HEK293 (cell line): ENCODE data around the gene CPTP.

Source experiments
- ZNF157 ChIP-seq: fragments of 450-650 bp; formaldehyde crosslinking; IDR thresholded peaks from 2 replicates; pipeline ENCODE4 v1.5.1; 2016; ENCODE audit warnings: missing biosample characterization, missing genetic modification characterization
- ZNF37A ChIP-seq: fragments of 450-650 bp; IDR thresholded peaks from 2 replicates; pipeline ENCODE4 v1.5.1; 2018; ENCODE audit warnings: missing biosample characterization, missing genetic modification characterization
- ZNF629 ChIP-seq: fragments of 450-650 bp; formaldehyde crosslinking; IDR thresholded peaks from 2 replicates; pipeline ENCODE4 v1.5.1; 2017; ENCODE audit warnings: missing biosample characterization, missing genetic modification characterization
- ZNF768 ChIP-seq: fragments of 450-650 bp; formaldehyde crosslinking; IDR thresholded peaks from 2 replicates; pipeline ENCODE4 v1.5.1; 2018; ENCODE audit warnings: missing biosample characterization, mild to moderate bottlenecking, missing genetic modification characterization
- TF ChIP-seq, protein P1 (sequence below): fragments of 450-650 bp; formaldehyde crosslinking; IDR thresholded peaks from 2 replicates; pipeline ENCODE4 v1.5.1; 2016; ENCODE audit warnings: missing biosample characterization, missing genetic modification characterization

DNA sequence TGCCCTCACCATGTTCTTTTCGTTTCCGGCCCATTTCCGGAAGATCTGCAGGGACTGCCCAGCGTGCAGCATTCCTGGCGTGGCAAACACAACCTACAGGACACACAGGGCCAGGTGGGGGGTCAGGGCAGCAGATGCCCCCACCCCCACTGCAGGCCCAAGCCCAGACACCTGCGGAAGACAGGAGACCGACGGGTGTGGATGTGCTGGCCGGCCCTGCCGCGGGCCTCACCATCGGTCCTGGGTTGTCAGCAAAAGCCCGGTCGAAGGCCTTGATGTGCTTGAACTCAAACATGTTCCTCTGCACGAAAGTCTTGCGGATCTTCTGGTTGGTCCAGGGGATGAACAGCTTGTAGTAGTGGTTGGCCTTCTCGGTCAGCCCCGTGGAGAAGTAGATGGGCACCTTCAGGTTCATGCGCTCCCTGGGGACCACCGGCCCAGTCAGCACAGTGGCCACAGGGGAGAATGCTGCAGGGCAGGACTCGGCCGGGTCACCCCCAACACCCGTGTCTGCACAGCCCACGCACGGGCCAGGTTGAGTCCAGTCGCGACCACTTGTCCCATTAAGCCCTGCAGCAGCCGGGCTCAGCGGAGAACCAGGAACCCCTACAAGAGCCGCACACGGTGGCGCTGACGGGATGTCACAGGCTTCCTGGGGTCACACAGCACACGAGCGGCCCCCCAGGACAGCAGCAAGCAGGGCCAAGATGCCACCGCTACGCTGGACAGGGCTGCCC lies 10.9 kb upstream of the CPTP start:
- TF ChIP-seq ZNF157 (tag by site-specific recombination) (no peak), ZNF37A (tag by site-specific recombination) (no peak), ZNF629 (tag by site-specific recombination) (no peak), ZNF768 (no peak)
- TF ChIP-seq, protein P1, sequence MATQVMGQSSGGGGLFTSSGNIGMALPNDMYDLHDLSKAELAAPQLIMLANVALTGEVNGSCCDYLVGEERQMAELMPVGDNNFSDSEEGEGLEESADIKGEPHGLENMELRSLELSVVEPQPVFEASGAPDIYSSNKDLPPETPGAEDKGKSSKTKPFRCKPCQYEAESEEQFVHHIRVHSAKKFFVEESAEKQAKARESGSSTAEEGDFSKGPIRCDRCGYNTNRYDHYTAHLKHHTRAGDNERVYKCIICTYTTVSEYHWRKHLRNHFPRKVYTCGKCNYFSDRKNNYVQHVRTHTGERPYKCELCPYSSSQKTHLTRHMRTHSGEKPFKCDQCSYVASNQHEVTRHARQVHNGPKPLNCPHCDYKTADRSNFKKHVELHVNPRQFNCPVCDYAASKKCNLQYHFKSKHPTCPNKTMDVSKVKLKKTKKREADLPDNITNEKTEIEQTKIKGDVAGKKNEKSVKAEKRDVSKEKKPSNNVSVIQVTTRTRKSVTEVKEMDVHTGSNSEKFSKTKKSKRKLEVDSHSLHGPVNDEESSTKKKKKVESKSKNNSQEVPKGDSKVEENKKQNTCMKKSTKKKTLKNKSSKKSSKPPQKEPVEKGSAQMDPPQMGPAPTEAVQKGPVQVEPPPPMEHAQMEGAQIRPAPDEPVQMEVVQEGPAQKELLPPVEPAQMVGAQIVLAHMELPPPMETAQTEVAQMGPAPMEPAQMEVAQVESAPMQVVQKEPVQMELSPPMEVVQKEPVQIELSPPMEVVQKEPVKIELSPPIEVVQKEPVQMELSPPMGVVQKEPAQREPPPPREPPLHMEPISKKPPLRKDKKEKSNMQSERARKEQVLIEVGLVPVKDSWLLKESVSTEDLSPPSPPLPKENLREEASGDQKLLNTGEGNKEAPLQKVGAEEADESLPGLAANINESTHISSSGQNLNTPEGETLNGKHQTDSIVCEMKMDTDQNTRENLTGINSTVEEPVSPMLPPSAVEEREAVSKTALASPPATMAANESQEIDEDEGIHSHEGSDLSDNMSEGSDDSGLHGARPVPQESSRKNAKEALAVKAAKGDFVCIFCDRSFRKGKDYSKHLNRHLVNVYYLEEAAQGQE = no peak
